HG03039 (cell line): ENCODE results near the gene GNAQ.
"Not testable (repeated sequence)": the region's sequence is repeated elsewhere in the genome, so short reads cannot be mapped to it uniquely, and the experiment has no call there.

Experiments
- ATAC-seq: cut with Tn5 transposase; IDR thresholded peaks from one replicate; pipeline ENCODE4 v1.9.1; 2021; ENCODE audit warnings: mild to moderate bottlenecking, moderate library complexity; ENCODE audit not compliant: unreplicated experiment

The GNAQ gene

GRCh38 chr9:77798140-77798539 lies 233.5 kb downstream of the GNAQ start:
- no peak for ATAC-seq

DNA sequence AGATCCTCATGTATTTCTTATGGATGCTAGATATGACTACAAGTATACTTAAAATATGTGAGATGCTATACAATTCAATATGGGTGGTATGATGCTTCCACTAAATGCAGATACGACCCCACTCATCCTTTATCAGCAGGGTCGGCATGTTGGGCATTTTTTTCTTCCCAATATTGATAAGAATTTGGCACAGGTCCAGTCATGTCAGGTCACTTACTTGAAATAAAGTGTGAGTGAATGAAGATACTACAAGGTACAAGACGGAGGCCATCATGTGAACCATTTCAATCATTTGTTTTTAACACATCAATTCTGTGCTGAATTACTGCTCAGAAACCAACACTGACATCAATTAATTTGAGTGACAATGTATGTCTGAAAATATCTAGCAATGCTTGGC lies 236.6 kb downstream of the GNAQ start:
- ATAC-seq = no peak

DNA sequence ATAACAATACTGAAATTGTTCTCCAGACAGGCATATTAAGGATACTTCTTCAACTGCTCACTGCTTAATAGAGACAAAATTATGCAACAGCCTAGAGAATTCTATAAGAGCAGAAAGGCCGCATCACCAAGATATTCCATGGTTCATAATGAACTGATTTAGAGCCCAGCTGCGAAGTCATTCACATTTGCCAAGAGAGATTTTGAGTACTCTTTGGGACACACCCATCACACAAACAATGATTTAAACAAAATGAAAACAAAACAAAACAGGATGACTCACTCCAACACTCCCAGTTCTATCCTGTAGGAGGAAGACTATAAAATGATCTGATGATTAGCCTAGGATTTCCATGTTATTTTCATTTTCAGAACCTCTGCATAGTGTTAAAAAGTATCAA lies 237.8 kb downstream of the GNAQ start:
- ATAC-seq = no peak

DNA sequence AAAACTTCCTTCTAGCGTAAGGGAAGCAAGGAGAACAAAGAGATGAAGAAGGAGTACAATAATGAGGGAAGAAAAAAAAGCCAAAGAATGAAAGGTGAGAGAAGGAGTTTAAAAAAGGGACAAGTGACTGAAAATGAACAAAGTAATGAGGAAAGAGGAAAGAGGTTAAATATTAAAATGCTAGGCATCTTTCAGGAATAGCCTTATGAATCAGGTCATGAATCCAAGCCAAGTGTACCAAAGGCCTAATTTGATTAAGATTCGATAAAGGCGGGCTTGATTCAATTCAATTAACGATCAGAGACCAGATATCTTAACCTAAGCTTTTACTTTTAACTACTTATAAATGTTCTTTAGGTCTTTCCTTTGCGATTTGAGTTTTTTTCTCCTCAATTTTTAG lies 241.7 kb downstream of the GNAQ start:
- no peak for ATAC-seq

- no peak for ATAC-seq
Measured at GRCh38 chr9:77785341-77785740, 246.3 kb downstream of the GNAQ start.

GRCh38 chr9:77783518-77783917 lies 248.1 kb downstream of the GNAQ start:
- no peak for ATAC-seq

DNA sequence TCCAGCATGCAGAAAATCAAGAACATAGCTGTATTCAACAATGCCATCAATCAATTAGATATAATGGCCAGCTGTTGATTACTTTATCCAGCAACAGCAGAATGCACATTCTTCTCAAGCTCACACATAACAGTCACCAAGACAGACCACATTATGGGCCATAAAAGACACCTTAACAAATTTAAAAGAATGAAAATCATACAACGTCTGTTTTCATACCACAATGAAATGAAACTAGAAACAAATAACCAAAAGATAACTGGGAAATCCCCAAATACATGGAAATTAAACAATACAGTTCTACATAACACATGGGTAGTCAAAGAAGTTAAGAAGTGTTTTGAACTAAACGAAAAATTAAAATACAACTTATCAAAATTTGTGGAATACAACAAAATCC lies 252.6 kb downstream of the GNAQ start:
- ATAC-seq = no peak

DNA sequence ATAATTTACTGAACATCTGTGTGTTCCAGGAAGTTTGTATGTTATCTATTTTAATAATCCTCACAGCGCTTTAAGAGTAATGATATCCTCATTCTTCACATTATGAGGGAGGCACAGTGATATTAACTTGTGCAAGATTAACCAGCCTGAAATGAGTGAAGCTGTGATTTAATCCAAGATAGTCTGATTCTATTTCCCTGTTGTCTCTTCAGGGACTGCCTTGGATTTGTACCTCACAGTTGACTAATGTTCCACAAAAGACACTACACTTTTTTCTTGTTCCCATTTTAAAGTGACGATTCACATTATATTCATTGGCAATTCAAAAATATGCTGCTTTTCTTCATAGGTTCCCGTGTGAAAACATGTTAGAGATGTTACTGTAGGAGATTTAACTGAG lies 258.2 kb downstream of the GNAQ start:
- ATAC-seq = no peak

DNA sequence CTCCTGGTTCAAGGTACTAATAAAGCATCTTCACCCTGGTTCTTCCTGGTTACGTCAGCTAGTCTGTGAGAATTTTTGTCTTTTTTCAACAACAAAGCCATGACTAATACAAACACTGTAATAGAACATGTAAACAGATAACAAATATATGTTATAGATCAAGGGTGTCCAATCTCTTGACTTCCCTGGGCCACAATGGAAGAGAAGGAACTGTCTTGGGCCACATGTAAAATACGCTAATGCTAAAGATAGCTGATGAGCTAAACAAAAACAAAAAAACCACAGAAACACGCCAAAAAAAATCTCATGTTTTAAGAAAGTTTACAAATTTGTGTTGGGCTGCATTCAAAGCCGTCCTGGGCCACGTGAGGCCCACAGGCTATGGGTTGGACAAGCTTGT lies 259.0 kb downstream of the GNAQ start:
- no peak for ATAC-seq

DNA sequence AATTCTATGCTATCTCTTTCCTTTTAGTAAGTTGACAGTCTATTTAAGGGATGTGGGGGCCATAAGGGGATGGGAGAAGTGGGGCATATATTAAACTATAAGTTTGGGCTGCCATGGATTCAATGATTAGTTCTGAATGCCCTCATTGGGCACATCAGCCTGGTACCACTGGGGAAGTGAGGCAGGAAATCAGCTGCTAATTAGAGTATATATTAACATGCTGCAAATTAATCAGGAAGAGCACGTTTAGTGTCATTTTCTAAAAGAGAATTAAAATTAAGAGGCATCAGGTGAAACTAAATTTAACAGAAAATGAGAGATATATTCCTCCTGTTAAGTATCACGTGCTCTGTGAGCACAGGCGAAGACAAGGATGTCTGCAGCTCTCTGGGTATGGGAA lies 260.4 kb downstream of the GNAQ start:
- ATAC-seq = no peak

GRCh38 chr9:77770340-77770739 lies 261.3 kb downstream of the GNAQ start:
- no peak for ATAC-seq

DNA sequence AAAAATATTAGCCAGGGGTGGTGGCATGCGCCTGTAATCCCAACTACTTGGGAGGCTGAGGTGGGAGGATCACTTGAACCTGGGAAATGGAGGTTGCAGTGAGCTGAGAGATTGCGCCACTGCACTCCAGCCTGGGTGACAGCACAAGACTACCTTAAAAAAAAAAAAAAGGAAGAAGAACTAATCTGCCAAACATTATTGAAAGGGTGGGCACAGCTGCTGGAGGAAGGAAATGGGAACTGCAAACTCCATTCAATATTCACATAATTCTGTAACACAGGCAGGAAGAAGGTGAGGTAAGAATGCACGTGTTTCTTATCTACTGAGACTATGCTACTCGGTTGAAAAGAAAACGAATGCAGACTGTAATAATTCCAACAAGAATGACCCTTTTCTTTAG lies 262.4 kb downstream of the GNAQ start:
- no peak for ATAC-seq

- ATAC-seq = no peak
Measured at GRCh38 chr9:77766587-77766986, 265.0 kb downstream of the GNAQ start.

GRCh38 chr9:77765781-77766259 lies 265.8 kb downstream of the GNAQ start:
- no peak for ATAC-seq

DNA sequence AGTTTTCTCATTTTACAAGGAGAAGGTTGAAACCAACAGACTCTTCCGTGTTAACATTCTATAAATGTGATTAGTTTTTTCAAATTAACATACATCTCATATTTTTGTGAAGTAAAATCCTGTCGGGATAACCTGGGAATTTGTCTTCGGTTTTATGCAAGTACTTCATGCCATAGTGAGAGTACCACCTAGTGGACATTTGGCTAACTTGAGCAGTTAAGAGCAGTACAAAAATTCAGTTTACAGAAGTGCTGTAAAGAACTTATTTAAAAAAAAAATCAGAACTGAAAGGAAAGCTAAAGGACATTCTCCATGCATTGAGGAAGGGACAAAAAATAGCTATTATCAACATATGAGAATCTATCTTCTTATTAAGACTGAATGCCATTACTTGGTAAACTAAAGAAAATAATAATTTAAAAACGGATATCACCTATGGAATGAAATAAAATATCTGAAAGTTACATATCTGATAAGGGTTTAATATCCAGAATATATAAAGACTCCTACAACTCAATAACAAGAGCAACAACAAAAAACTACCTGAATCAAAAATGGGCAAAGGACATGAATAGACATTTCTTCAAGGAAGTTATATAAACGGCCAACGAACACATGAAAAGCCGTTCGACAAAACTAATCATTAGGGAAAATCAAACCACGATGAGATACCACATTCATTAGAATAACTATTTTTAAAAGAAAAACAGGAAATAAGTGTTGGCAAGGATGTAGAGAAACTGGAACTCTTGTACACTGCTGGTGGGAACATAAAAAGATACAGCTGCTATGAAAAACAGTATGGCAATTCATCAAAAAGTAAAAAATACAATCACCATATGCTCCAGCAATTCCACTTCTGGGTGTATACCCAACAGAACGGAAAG lies 266.5 kb downstream of the GNAQ start:
- ATAC-seq = no peak

GRCh38 chr9:77763566-77763965 lies 268.0 kb downstream of the GNAQ start:
- ATAC-seq = no peak

- ATAC-seq = not testable (repeated sequence)
Measured at GRCh38 chr9:77760919-77761318, 270.7 kb downstream of the GNAQ start.

DNA sequence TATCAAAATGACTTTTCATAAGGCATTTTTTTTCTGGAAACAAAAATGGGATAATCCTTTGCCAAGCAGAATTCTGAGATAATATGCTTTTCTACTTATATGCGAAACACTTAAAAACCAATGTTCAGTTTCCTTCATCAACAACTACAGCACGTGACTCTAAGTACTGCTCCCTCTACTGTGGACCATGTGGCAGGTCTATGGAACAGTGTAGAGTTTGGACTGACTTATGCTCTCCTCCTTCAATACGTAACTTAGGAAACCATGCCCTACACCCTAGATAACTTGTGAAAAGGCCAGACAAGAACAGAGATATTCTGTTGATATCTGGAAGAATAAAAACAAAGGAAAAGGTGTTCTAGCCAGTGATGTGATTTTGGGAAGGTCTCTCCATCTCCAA lies 272.2 kb downstream of the GNAQ start:
- ATAC-seq = no peak

DNA sequence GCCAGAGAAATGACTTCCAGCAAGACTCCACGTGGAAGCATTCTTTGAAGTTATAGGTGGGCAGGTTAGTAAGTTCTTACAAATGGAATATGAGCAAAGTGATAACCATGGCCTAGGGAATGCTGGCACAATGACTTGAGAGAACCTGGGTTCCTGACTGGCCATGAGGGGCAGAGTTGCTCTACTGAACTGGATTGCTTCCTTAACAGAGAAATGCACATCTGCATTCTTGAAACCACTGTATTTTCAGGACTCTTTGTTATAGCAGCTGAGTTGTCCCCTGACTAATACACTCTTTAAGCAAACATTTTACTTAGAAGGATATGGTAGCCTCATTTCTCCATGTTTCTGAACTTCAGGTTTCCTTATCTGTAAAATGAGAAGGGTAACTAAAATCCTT lies 275.2 kb downstream of the GNAQ start:
- no peak for ATAC-seq

GRCh38 chr9:77753180-77753579 lies 278.4 kb downstream of the GNAQ start:
- no peak for ATAC-seq

GRCh38 chr9:77752554-77752953 lies 279.1 kb downstream of the GNAQ start:
- ATAC-seq = no peak

GRCh38 chr9:77751341-77752091 lies 280.1 kb downstream of the GNAQ start:
- no peak for ATAC-seq
